H1 (cell line): ENCODE results near the gene GRK5. TPM values are rescaled to one million over a fixed set of nuclear protein-coding genes. Genes with fewer than 3 reads are reported as not detected.
A peak's percentile ranks its signal among the peaks of the same experiment; 100 is the strongest.

ENCODE experiments used
- CTCF ChIA-PET: fragments of 300-600 bp; sonication (Branson Sonifier 250); formaldehyde crosslinking; loops from one replicate; lab custom pipeline; 2021; ENCODE audit not compliant: partially characterized antibody; lab: Charles Lee
- POLR2A ChIA-PET: fragments of 300-600 bp; sonication (Branson Sonifier 250); formaldehyde crosslinking; loops from one replicate; lab custom pipeline; 2021; ENCODE audit warnings: inconsistent platforms; ENCODE audit not compliant: partially characterized antibody; lab: Charles Lee
- DNase-seq, 2 experiments: peaks; one replicate each; pipeline versions ENCODE4 v3.0.0 to v3.0.0-alpha.2; 2010 to 2022; ENCODE audit warnings: low spot score in 2 of 2, low read depth in 1 of 2, mixed read lengths in 1 of 2
- FAIRE-seq: peaks from 2 replicates; lab custom pipeline; 2011; peaks lifted over from hg19 to GRCh38; lab: Jason Lieb, UNC
- H2AFZ ChIP-seq: 2 replicates; pipeline ENCODE4 v1.8.1; 2012; ENCODE audit warnings: low read length, inconsistent platforms
- H2AK5ac ChIP-seq: 2 replicates; pipeline ENCODE4 v1.6.1; 2013; ENCODE audit warnings: low read depth, low read length
- H2BK120ac ChIP-seq: replicated peaks from 2 replicates; pipeline ENCODE3; 2013; ENCODE audit warnings: low read depth, low read length, inconsistent platforms
- H2BK12ac ChIP-seq: 2 replicates; pipeline ENCODE4 v1.6.1; 2013; ENCODE audit warnings: low read depth, low read length
- H2BK15ac ChIP-seq: 2 replicates; pipeline ENCODE4 v1.6.1; 2013; ENCODE audit warnings: low read length
- H2BK20ac ChIP-seq: 2 replicates; pipeline ENCODE4 v1.6.1; 2013; ENCODE audit warnings: low read length
- H2BK5ac ChIP-seq: 2 replicates; pipeline ENCODE4 v1.6.1; 2013; ENCODE audit warnings: low read depth, low read length
- H3K14ac ChIP-seq: 2 replicates; pipeline ENCODE4 v1.6.1; 2013; ENCODE audit warnings: inconsistent platforms; ENCODE audit not compliant: insufficient read length
- H3K18ac ChIP-seq: 2 replicates; pipeline ENCODE4 v1.6.1; 2013; ENCODE audit warnings: low read length; ENCODE audit errors: extremely low read depth
- H3K23ac ChIP-seq: 2 replicates; pipeline ENCODE4 v1.6.1; 2013; ENCODE audit warnings: inconsistent platforms; ENCODE audit not compliant: insufficient read length
- H3K23me2 ChIP-seq: 2 replicates; pipeline ENCODE4 v1.6.1; 2013; ENCODE audit warnings: low read depth, low read length
- H3K27ac ChIP-seq: 2 replicates; pipeline ENCODE4 v1.6.1; 2011; ENCODE audit warnings: low read depth, low read length, inconsistent platforms
- H3K27me3 ChIP-seq, 4 experiments: replicated peaks in 1 of 4; 1 replicate in 1 of 4; 2 replicates in 3 of 4; pipeline versions ENCODE4 v1.6.1 to v1.8.1; 2011 to 2013; ENCODE audit warnings: low read length in 3 of 4, mild to moderate bottlenecking in 3 of 4, inconsistent platforms in 2 of 4, mixed read lengths in 2 of 4, moderate library complexity in 1 of 4; ENCODE audit not compliant: control insufficient read depth in 3 of 4, insufficient read depth in 3 of 4; ENCODE audit errors: extremely low read depth in 1 of 4
- H3K36me3 ChIP-seq, 4 experiments: 2 replicates each; pipeline versions ENCODE4 v1.6.1 to v1.8.1; 2011 to 2013; ENCODE audit warnings: mild to moderate bottlenecking in 4 of 4, low read length in 3 of 4, moderate library complexity in 2 of 4, control low read depth in 1 of 4, inconsistent platforms in 1 of 4; ENCODE audit not compliant: insufficient read depth in 4 of 4, control insufficient read depth in 2 of 4
- H3K4ac ChIP-seq: replicated peaks from 2 replicates; pipeline ENCODE3; 2013; ENCODE audit warnings: low read length, low read depth, mixed read lengths, inconsistent platforms; ENCODE audit not compliant: insufficient read length
- H3K4me1 ChIP-seq, 4 experiments: replicated peaks in 1 of 4; 1 replicate in 1 of 4; 2 replicates in 3 of 4; pipeline versions ENCODE4 v1.6.1 to v1.8.1; 2011 to 2013; ENCODE audit warnings: low read length in 3 of 4, inconsistent platforms in 2 of 4, mixed read lengths in 1 of 4; ENCODE audit not compliant: insufficient read depth in 4 of 4, control insufficient read depth in 3 of 4
- H3K4me2 ChIP-seq, 2 experiments: 2 replicates each; pipeline versions ENCODE4 v1.6.1 to v1.8.1; 2011 to 2013; ENCODE audit warnings: low read depth in 2 of 2, low read length in 2 of 2, control low read depth in 1 of 2, inconsistent platforms in 1 of 2, mild to moderate bottlenecking in 1 of 2; ENCODE audit not compliant: insufficient read depth in 1 of 2
- H3K4me3 ChIP-seq, 4 experiments: fragments of 200-600, 300-600 bp in 1 of 4; sonication (generic), shearing (Covaris generic), sonication (Bioruptor Twin) in 1 of 4; 2 replicates each; pipeline versions ENCODE4 v1.5.1 to v1.8.1; 2011 to 2016; ENCODE audit warnings: low read length in 4 of 4, low read depth in 3 of 4, control low read depth in 2 of 4, inconsistent platforms in 2 of 4, mild to moderate bottlenecking in 2 of 4, mixed read lengths in 1 of 4, moderate library complexity in 1 of 4; ENCODE audit not compliant: insufficient read depth in 2 of 4; ENCODE audit errors: extremely low read depth in 1 of 4
- H3K56ac ChIP-seq: replicated peaks from 2 replicates; pipeline ENCODE3; 2013; ENCODE audit warnings: low read depth, mild to moderate bottlenecking, mixed read lengths, low read length, inconsistent platforms; ENCODE audit not compliant: insufficient read length
- H3K79me1 ChIP-seq: 2 replicates; pipeline ENCODE4 v1.6.1; 2013; ENCODE audit warnings: low read depth, low read length, control low read depth
- H3K79me2 ChIP-seq, 2 experiments: 2 replicates each; pipeline versions ENCODE4 v1.6.1 to v1.8.1; 2012 to 2013; ENCODE audit warnings: low read length in 2 of 2, mild to moderate bottlenecking in 2 of 2, inconsistent platforms in 1 of 2; ENCODE audit not compliant: insufficient read depth in 2 of 2, control insufficient read depth in 1 of 2
- H3K9ac ChIP-seq, 4 experiments: replicated peaks in 1 of 4; 1 replicate in 1 of 4; 2 replicates in 3 of 4; pipeline versions ENCODE4 v1.6.1 to v1.8.1; 2011 to 2013; ENCODE audit warnings: low read depth in 3 of 4, low read length in 3 of 4, control low read depth in 2 of 4, mild to moderate bottlenecking in 2 of 4, moderate library complexity in 2 of 4, inconsistent platforms in 1 of 4; ENCODE audit errors: extremely low read depth in 1 of 4
- H3K9me3 ChIP-seq, 2 experiments: 2 replicates each; pipeline versions ENCODE4 v1.6.1 to v1.8.1; 2012 to 2013; ENCODE audit warnings: mild to moderate bottlenecking in 2 of 2, moderate library complexity in 2 of 2, control low read depth in 1 of 2, inconsistent platforms in 1 of 2, low read depth in 1 of 2, low read length in 1 of 2, mixed read lengths in 1 of 2; ENCODE audit not compliant: insufficient read depth in 2 of 2
- H4K20me1 ChIP-seq, 2 experiments: replicated peaks in 1 of 2; 2 replicates each; pipeline versions ENCODE3 to v1.8.1; 2011 to 2013; ENCODE audit warnings: inconsistent platforms in 2 of 2, low read length in 2 of 2, mild to moderate bottlenecking in 1 of 2; ENCODE audit not compliant: insufficient read depth in 2 of 2, control insufficient read depth in 1 of 2
- H4K5ac ChIP-seq: 2 replicates; pipeline ENCODE4 v1.6.1; 2013; ENCODE audit warnings: low read length, low read depth, mixed read lengths, inconsistent platforms; ENCODE audit not compliant: insufficient read length
- H4K8ac ChIP-seq: 2 replicates; pipeline ENCODE4 v1.8.0; 2013; ENCODE audit warnings: mild to moderate bottlenecking, moderate library complexity, low read length, inconsistent platforms; ENCODE audit not compliant: insufficient read depth; ENCODE audit errors: extremely low read depth
- H4K91ac ChIP-seq: replicated peaks from 2 replicates; pipeline ENCODE3; 2013; ENCODE audit warnings: low read length, mixed read lengths, inconsistent platforms; ENCODE audit not compliant: insufficient read length
- BCL11A ChIP-seq, 2 experiments: IDR thresholded peaks; one replicate each; pipeline ENCODE4 v1.6.1; 2011; ENCODE audit warnings: low read depth in 2 of 2, low read length in 2 of 2, mild to moderate bottlenecking in 2 of 2
- CBX5 ChIP-seq: fragments of 300-800, 300-1000 bp; sonication (generic); IDR thresholded peaks from 2 replicates; pipeline ENCODE4 v1.7.1; 2016; ENCODE audit warnings: antibody characterized with exemption, low read length, low read depth
- CHD1 ChIP-seq: IDR thresholded peaks from 2 replicates; pipeline ENCODE4 v1.6.1; 2012; ENCODE audit warnings: low read depth, low read length, improper control_type of control experiment
- CREB1 ChIP-seq: IDR thresholded peaks from 2 replicates; pipeline ENCODE4 v1.6.1; 2012; ENCODE audit warnings: inconsistent platforms
- JUN ChIP-seq: IDR thresholded peaks from 2 replicates; pipeline ENCODE4 v1.6.1; 2011; ENCODE audit warnings: low read depth, mild to moderate bottlenecking, improper control_type of control experiment, low read length
- RAD21 ChIP-seq, 2 experiments: IDR thresholded peaks in 1 of 2; conservative IDR thresholded peaks in 1 of 2; 2 replicates each; pipeline ENCODE4 v1.6.1; 2011; ENCODE audit warnings: low read depth in 2 of 2, low read length in 2 of 2, improper control_type of control experiment in 1 of 2, inconsistent platforms in 1 of 2, mild to moderate bottlenecking in 1 of 2, moderate library complexity in 1 of 2
- SIN3A ChIP-seq, 2 experiments: IDR thresholded peaks in 1 of 2; conservative IDR thresholded peaks in 1 of 2; 2 replicates each; pipeline ENCODE4 v1.6.1; 2011 to 2012; ENCODE audit warnings: low read length in 2 of 2, improper control_type of control experiment in 1 of 2, low read depth in 1 of 2, mild to moderate bottlenecking in 1 of 2
- SIX5 ChIP-seq: IDR thresholded peaks from 2 replicates; pipeline ENCODE4 v1.6.1; 2011; ENCODE audit warnings: mild to moderate bottlenecking, low read depth, low read length
- SP1 ChIP-seq: IDR thresholded peaks from 2 replicates; pipeline ENCODE4 v1.6.1; 2011; ENCODE audit warnings: low read depth, low read length
- TAF1 ChIP-seq: IDR thresholded peaks from 2 replicates; pipeline ENCODE4 v1.6.1; 2011; ENCODE audit warnings: mild to moderate bottlenecking, low read depth, low read length
- TBP ChIP-seq: IDR thresholded peaks from 2 replicates; pipeline ENCODE4 v1.6.1; 2011; ENCODE audit warnings: low read depth, low read length, improper control_type of control experiment
- TCF12 ChIP-seq: IDR thresholded peaks from 2 replicates; pipeline ENCODE4 v1.6.1; 2011; ENCODE audit warnings: low read depth, mild to moderate bottlenecking, low read length
- WGBS, 2 experiments: shearing (Covaris generic) in 1 of 2; methylation state at CpG; one replicate each; pipeline versions ENCODE4 v1.1.6 to v1.1.7; 2013 to 2015; ENCODE audit warnings: low lambda C conversion rate in 2 of 2, mixed read lengths in 2 of 2, inconsistent platforms in 1 of 2, low coverage in 1 of 2, missing lambda C conversion rate in 1 of 2; ENCODE audit not compliant: insufficient replicate concordance in 2 of 2, insufficient coverage in 1 of 2, insufficient read length in 1 of 2; ENCODE audit errors: extremely low coverage in 1 of 2, missing lambda C conversion rate in 1 of 2; 5-methylcytosine and 5-hydroxymethylcytosine counted together
- polyA plus RNA-seq, 7 experiments: library from polyadenylated mRNA; depleted of rRNA in 3 of 7; stranded (reverse) in 5 of 7; unstranded in 2 of 7; fragments of >200 nt in 5 of 7; fragments of 200-250 nt in 2 of 7; gene quantifications; 1 replicate in 5 of 7; 2 replicates in 1 of 7; 4 replicates in 1 of 7; pipeline versions ENCODE4 v1.2.1 to v1.2.3, GENCODE V29; 2011 to 2013; ENCODE audit warnings: missing spikeins in 2 of 7, mixed read lengths in 2 of 7
- total RNA-seq: library from RNA; stranded (reverse); fragmentation: NEBNext Ultra II Directional; extraction: Animal tissue kit (Norgen Biotek cat#: 25700); gene quantifications from 2 replicates; pipeline ENCODE4 v1.2.1, GENCODE V29; 2021
- TF ChIP-seq, protein P1 (sequence below): IDR thresholded peaks from 2 replicates; pipeline ENCODE4 v1.6.1; 2011; ENCODE audit warnings: low read depth, mild to moderate bottlenecking, low read length; ENCODE audit not compliant: insufficient read depth
- TF ChIP-seq, protein P2 (sequence below): IDR thresholded peaks from 2 replicates; pipeline ENCODE4 v1.6.1; 2012; ENCODE audit warnings: inconsistent platforms

The GRK5 gene
- total and polyA plus RNA-seq, 2 of the 8 experiments (the other 6 are each of a cell fraction or from before 2014, with no cell fraction given): 0.54 to 2.5 TPM

GRCh38 chr10:119286516-119286915 lies 79.1 kb downstream of the GRK5 start:
- CTCF ChIA-PET: interaction anchor here (0.8 to 1.0 kb wide), 2 partner anchors 18 to 35 kb away, joined by 3 read pairs; no protein-coding TSS in a partner anchor
- DNase-seq (no peak), FAIRE-seq (no peak)
- Histone ChIP-seq H3K23me2 (peaks cover 2% of the 10 kb centered on the region; the same call in 1 of the 2 replicates), H3K4me1 (peaks cover 0 to 4% (median 0%) of the 10 kb centered on the region in 4 experiments; a peak in 1 of 7 replicates), H4K5ac (no peak overlapping the region), H4K91ac (no peak overlapping the region), H3K27me3 (no peaks in the 10 kb centered on the region), H3K23ac (no peak overlapping the region), H2BK5ac (no peak overlapping the region), H3K9ac (no peak overlapping the region), H3K9me3 (no peaks in the 10 kb centered on the region), H3K18ac (no peak overlapping the region), H3K56ac (no peak overlapping the region), H4K20me1 (no peaks in the 10 kb centered on the region), H2AK5ac (no peak overlapping the region), H2BK12ac (no peak overlapping the region), H3K36me3 (no peaks in the 10 kb centered on the region), H3K4me3 (no peak overlapping the region), H3K79me2 (no peaks in the 10 kb centered on the region), H3K14ac (no peak overlapping the region), H4K8ac (peak overlapping the region; percentile 62; the same call in 1 of the 2 replicates), H3K4ac (no peak overlapping the region), H2BK20ac (no peak overlapping the region), H2BK120ac (no peak overlapping the region), H3K27ac (no peak overlapping the region), H3K4me2 (no peak overlapping the region), H2BK15ac (no peak overlapping the region), H2AFZ (no peak overlapping the region), H3K79me1 (no peaks in the 10 kb centered on the region)
- POLR2A ChIA-PET: no interaction called here
- no peak for TF ChIP-seq TCF12
- no peak for TF ChIP-seq TBP
- TF ChIP-seq SIN3A (conservative IDR thresholded peaks at IDR 0.05 in 1 of 2, IDR thresholded peaks at IDR 0.05 in 1 of 2; ENCODE audit: low read depth in 1 of 2, low read length in 2 of 2): no peak
- no peak for TF ChIP-seq BCL11A (IDR thresholded peaks at IDR 0.05; ENCODE audit: low read depth in 2 of 2, low read length in 2 of 2)
- TF ChIP-seq SIX5: no peak
- TF ChIP-seq TAF1: no peak
- no peak for TF ChIP-seq CHD1
- TF ChIP-seq SP1: no peak
- TF ChIP-seq, protein P1, sequence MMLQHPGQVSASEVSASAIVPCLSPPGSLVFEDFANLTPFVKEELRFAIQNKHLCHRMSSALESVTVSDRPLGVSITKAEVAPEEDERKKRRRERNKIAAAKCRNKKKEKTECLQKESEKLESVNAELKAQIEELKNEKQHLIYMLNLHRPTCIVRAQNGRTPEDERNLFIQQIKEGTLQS: no peak
- TF ChIP-seq JUN: no peak
- TF ChIP-seq CBX5: no peak
- no peak for TF ChIP-seq CREB1
- TF ChIP-seq RAD21 (IDR thresholded peaks at IDR 0.05 in 1 of 2, conservative IDR thresholded peaks at IDR 0.05 in 1 of 2; ENCODE audit: low read depth in 2 of 2, low read length in 2 of 2): no peak
- TF ChIP-seq, protein P2, sequence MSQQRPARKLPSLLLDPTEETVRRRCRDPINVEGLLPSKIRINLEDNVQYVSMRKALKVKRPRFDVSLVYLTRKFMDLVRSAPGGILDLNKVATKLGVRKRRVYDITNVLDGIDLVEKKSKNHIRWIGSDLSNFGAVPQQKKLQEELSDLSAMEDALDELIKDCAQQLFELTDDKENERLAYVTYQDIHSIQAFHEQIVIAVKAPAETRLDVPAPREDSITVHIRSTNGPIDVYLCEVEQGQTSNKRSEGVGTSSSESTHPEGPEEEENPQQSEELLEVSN: no peak
- 85% methylated on average over 6 of the region's 6 CpGs; no CpG with 5 or more reads in 1 of the 2 experiments for WGBS, 2 experiments
